HG02938 (cell line): ENCODE data around the gene FAM53B.

Source experiments
- ATAC-seq: cut with Tn5 transposase; IDR thresholded peaks from one replicate; pipeline ENCODE4 v1.9.1; 2021; ENCODE audit warnings: mild to moderate bottlenecking, moderate library complexity; ENCODE audit not compliant: unreplicated experiment

Gene FAM53B

DNA sequence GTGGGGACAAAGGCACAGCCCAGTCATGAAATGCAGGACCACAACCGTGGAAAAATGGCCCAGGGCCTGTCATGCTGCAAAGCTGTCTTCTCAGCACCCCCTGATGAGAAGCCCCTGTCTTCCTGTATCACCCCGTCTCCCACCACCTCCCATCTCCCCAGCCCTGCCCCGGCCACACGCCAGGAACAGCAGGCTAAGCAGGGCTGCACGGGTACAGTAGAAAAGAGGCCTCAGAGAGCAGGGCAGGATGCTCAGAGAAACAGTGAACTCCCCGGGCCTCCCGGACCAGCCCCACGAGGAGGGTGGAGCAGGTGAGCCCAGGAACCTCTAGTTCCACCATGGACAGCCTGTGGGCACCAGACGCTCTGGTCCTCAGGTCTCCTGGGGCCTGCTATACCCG, 77.7 kb downstream of the FAM53B start:
- no peak for ATAC-seq

DNA sequence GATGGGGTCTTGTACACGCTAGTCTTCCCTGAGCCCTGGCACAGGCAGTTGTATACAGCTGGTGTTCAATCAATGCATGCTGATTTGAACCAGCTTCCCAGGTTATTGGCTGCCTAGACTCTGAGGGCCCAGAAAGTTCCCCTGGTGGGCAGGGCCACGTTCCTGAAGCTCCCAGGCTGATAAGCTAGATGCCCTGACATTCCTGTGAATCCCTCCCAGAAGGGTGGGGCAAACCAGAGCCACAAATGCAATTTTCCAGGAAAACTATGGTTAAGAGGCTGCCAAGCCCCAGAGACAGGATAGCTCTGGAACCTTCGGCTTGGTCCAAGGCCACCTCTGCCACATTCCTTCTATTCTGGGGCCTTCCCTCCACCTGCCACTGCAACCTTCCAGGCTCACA, 78.2 kb downstream of the FAM53B start:
- no peak for ATAC-seq

DNA sequence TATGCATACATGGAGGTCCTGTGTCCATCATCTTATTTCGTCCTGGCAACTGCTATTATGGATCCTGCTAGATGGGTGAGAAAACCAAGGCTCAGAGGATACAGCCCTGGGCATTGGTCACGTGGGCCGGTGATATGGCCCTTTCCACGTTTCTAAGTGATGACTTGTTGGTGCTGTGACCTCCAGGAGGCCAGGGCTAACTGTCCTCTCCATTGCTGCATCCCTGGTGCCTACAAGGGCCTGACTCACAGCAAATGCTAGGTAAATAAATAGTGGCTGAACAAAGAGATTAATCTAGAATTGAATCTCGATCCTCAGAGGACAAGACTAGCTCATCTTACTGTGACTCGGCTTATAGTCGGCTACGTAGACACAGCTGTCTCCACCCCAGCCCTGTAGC, 78.6 kb downstream of the FAM53B start:
- ATAC-seq, result no peak

DNA sequence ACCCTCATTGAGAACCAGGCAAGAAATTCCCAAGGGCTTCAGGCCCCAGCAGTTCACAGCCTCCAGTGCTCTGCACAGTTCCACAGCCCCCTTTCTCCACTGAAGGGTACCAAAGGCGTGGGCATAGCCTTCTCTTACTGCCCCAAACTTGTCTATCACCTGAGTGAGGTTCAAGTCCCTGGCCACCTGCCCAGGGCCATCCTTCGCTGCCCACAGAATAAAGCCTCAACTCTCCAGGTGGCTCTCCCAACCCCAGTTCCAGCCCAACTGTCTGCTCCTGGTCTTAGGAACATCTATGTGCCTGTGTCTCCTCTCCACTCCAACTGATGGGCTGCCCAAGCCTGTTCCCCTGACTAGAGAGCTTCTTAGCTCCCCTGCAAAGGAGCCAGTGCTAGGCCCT, 79.1 kb downstream of the FAM53B start:
- ATAC-seq, result no peak

- ATAC-seq, result no peak
Observed at GRCh38 chr10:124663766-124664360, 80.3 kb downstream of the FAM53B start.

GRCh38 chr10:124663228-124663627, 81.0 kb downstream of the FAM53B start:
- no peak for ATAC-seq

DNA sequence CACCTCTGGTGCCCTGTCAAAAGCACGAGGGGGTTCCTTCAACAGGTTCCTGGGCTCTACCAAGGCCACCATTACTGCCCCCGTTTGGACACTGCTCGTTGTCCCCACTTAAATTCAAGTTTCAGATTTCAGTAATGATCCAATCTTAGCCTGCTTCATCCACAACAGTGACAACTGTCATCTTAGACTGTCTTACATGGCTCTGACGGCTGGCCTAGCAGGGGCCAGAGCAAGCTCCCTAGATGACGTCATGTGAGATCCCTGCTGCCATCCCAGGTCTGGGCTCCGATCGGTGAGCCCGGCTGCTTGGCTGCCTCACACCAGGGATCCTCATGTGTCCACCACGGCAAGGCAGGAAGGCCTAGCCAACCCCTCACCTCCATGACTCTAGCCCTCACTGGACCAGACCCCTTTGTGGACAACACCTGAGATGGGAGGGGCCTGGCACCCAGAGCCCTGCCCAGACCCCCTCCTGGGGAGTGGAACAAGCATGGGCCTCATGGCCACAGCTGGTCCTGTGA, 82.5 kb downstream of the FAM53B start:
- no peak for ATAC-seq

- no peak for ATAC-seq
Observed at GRCh38 chr10:124660404-124661125, 83.6 kb downstream of the FAM53B start.

- ATAC-seq, result no peak
Observed at GRCh38 chr10:124659380-124659779, 84.8 kb downstream of the FAM53B start.

- no peak for ATAC-seq
Observed at GRCh38 chr10:124658591-124659242, 85.5 kb downstream of the FAM53B start.

- ATAC-seq, result no peak
Observed at GRCh38 chr10:124657806-124658205, 86.4 kb downstream of the FAM53B start.

DNA sequence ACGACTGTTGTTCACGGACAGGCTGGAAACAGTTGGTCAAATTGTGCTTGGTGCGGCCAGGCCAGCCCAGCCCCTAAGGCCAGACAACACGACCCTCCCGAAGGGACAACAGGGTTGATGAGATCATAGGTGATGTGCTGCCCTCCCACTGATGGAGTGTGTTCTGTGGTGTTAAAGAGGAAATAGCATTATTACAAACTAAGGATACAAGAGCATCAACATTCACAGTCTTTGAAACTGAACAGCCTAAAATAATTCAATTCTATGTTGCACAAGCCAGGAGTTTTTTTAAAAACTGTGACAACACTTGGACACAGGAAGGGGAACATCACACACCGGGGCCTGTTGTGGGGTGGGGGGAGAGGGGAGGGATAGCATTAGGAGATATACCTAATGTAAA, 87.6 kb downstream of the FAM53B start:
- ATAC-seq, result no peak

DNA sequence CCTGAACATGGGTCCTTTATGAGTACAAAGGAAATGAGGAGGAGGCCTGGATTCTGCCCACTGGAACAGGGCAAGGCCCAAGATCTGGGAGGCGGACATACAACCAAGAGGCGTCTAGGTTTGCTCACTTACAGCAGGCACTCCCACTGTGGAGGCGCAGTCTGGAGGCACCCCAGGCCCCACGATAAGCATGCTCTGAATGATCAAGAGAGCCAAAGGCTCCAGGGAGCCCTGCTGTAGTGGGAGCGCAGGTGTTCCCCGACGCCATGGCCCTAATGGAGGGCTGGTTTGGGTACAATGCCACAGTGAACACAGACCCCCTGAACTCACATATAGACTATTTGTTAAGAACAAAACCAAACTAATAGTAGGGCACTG, 88.1 kb downstream of the FAM53B start:
- ATAC-seq, result no peak

DNA sequence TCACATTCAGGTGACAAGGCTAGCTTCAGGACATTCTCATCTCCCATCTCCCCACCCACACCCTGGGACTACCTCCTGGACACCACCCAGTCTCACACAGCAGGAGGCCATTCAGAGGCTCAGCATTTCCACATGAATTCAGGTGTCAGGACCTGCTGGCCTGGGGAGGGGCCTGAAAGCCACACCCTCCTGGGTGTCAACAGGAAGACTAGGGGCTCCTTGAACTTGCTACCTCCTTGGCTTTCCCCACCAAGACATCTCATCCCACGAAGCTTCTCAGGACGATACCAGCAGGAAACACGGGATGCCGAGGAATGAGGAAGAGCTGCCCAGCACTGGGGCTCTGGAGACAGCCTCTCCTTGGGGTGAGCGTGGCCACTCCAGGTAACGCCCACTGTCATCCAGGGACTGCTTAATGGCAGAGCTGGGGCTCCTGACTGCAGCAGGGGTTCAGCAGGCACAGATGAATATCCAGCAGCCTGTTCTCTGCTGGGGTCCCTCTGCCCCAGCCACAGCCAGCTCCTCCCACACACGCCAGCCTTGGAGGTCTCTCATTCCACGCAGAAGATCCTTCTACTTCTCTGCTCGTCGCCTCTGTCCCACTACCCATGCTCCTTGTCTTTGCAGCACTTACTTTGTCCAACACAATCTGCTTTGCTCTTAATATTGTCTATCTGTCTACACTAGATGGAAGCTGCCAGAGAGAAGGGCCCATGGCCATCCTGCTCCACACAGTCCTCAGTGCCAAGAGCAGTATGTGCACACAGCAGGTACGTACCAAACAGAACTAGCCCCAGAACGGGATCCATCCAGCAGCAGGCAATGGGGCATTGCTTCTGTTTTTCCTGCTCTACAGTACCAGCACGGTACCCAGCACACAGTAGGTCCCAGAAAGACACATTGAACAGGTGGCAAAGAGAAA, 88.7 kb downstream of the FAM53B start:
- no peak for ATAC-seq

GRCh38 chr10:124654686-124655085, 89.5 kb downstream of the FAM53B start:
- ATAC-seq, result no peak

DNA sequence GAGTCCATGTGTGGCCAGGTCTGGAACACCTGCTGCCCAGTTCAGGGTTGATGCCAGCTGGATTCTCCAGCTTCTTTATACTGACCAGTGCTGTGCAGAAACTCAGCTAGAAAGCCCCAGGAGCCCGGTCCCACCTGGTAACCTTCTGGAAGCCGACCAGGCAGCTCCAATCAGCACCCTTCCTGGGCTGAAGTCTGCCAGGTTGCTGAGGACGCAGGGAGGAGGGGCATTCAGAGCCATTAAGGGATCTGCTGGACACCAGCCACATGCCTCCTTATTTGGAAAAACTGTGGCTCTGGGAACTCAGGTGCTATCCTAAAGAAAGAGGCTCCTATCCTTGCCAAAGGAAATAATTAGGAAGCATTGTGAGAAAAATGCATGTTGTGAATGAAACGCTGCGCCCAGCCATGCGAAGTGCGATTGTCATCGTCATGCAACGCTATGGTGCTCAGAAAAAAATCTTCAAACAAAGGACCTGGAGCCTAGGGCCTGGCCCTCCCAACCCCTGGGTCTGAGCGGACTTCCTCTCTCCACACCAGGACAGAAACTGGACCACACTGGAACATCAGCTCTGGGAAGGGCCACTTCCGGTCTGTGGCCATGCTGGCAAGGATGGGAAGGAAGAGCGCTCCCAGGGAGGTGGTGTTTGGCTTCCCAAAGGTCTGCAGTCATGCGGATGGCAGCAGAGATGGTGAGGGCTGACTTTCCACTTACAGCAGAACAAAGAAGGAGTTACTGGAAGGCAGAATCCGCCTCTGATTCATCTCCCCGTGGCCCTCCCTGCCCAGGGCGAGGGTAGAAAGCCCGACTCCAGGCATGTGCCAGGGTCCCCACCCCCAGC, 90.1 kb downstream of the FAM53B start:
- ATAC-seq, result no peak

DNA sequence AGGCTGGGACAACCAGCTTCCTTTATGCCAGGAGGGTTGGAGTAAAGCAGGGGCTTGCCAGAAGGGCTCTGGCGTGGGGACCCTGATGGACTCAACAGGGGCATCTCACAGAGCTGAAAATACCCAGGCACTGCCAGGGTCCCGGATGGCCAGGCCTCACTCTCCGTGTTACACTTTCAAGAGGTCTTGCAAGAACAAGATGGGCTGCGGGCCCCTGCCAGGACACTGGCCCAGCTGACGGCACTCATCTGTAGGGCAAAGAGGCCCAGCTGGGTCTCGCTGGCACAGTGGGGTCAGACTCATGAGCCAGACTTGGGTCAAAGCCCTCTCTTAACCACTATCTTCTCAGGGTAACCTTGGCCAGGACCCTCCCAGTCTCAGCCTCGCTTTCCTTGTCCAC, 90.9 kb downstream of the FAM53B start:
- no peak for ATAC-seq

GRCh38 chr10:124652701-124653100, 91.5 kb downstream of the FAM53B start:
- no peak for ATAC-seq

GRCh38 chr10:124652200-124652599, 92.0 kb downstream of the FAM53B start:
- ATAC-seq, result no peak

DNA sequence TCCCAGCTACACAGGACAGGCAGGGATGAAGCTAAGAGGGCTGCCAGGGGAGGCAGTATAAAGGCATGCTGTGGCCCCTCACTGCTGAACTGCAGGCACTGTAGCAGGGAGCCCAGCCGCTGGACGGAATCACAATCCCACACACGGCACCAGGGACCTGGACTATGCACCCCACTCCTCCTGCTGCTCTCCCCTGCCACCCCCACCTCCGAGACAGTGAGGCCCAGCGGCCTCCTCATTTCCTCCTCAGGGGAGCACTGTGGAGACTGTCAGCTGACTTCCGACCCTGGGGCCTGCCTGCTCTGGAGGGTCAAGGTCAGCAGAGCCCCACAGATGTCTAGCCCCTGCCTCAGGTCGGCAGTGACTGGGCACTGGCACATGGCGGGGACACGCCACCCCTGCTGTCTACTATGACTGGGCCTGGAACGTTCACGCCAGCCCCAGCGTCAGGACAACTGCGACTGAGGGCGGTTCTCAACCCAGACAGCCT, 92.7 kb downstream of the FAM53B start:
- no peak for ATAC-seq
